ENCODE data around the gene ZNF71. TPM values are rescaled to one million over a fixed set of nuclear protein-coding genes. Genes with fewer than 3 reads are reported as not detected.
A peak's percentile ranks its signal among the peaks of the same experiment; 100 is the strongest.

Gene ZNF71
- total and polyA plus RNA-seq, 2 donors (not counting 1 experiment from before 2014, with no cell fraction given) = 6.4 to 9.3 TPM

DNA sequence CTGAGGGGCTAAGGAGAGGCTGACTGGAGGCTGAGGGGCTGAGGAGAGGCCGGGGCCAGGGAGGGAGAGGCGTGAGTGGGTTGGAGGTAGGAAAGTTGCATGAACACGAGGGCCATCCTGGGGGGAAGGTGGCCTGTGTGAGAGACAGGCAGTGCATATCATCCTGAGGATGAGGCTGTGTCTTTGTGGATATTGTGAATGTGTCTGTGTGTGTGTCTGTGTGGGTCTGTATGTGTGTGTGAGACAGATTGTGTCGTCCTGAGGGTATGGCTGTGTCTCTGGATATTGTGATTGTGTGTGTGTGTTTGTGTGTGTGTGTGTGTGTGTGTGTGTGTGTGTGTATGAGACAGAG is 422 bp downstream of the ZNF71 start:
- Histone ChIP-seq H3K4me1 (ENCODE audit: control insufficient read depth in 2 of 2, insufficient read depth in 2 of 2, low read length in 2 of 2) (peaks cover 11 to 20% of the 10 kb centered on the region in 2 donors), H3K4me2 (replicated peaks; ENCODE audit: low read depth, low read length, poor library complexity, severe bottlenecking) (peak overlapping the region; percentile 96), H3K9me3 (ENCODE audit: control extremely low read depth in 1 of 3, control insufficient read depth in 2 of 3, insufficient read depth in 1 of 3, low read length in 2 of 3) (peaks cover 0 to 13% (median under 1%) of the 10 kb centered on the region in 3 donors), H3K9ac (ENCODE audit: low read length) (peak overlapping the region; percentile 91), H4K20me1 (ENCODE audit: control insufficient read depth, insufficient read depth, low read length, poor library complexity, severe bottlenecking) (no peaks in the 10 kb centered on the region), H2AFZ (ENCODE audit: insufficient read depth, low read depth, low read length, poor library complexity, severe bottlenecking) (peak overlapping the region; percentile 100), H3K4me3 (ENCODE audit: control extremely low read depth in 1 of 5, extremely low read depth in 1 of 5, insufficient read depth in 1 of 5, low read depth in 2 of 5, low read length in 4 of 5) (peak overlapping the region; percentile 22 to 88 (median 68)), H3K36me3 (replicated peaks in 1 of 2; ENCODE audit: control extremely low read depth in 1 of 2, control insufficient read depth in 1 of 2, extremely low read depth in 1 of 2, insufficient read depth in 2 of 2, low read length in 1 of 2) (no peaks in the 10 kb centered on the region), H3K27me3 (replicated peaks in 1 of 4; ENCODE audit: control extremely low read depth in 1 of 4, control insufficient read depth in 3 of 4, insufficient read depth in 4 of 4, low read length in 3 of 4) (no peaks in the 10 kb centered on the region), H3K79me2 (ENCODE audit: control insufficient read depth, insufficient read depth, low read length) (peaks cover 43% of the 10 kb centered on the region), H3K27ac (ENCODE audit: low read length in 2 of 2) (peak overlapping the region in 1 of 2 donors; percentile 88)
- Mint-ChIP-seq H3K27ac (peak overlapping the region; percentile 90), H3K4me3 (peak overlapping the region; percentile 93), H3K4me1 (peaks cover 19% of the 10 kb centered on the region), H3K27me3 (no peaks in the 10 kb centered on the region), H3K9me3 (ENCODE audit: insufficient read depth) (peaks cover 5% of the 10 kb centered on the region)
- TF ChIP-seq EZH2 (IDR thresholded peaks at IDR 0.05; ENCODE audit: borderline replicate concordance, insufficient read depth, low read depth, low read length, poor library complexity, severe bottlenecking) = no peak
- TF ChIP-seq, protein P1, sequence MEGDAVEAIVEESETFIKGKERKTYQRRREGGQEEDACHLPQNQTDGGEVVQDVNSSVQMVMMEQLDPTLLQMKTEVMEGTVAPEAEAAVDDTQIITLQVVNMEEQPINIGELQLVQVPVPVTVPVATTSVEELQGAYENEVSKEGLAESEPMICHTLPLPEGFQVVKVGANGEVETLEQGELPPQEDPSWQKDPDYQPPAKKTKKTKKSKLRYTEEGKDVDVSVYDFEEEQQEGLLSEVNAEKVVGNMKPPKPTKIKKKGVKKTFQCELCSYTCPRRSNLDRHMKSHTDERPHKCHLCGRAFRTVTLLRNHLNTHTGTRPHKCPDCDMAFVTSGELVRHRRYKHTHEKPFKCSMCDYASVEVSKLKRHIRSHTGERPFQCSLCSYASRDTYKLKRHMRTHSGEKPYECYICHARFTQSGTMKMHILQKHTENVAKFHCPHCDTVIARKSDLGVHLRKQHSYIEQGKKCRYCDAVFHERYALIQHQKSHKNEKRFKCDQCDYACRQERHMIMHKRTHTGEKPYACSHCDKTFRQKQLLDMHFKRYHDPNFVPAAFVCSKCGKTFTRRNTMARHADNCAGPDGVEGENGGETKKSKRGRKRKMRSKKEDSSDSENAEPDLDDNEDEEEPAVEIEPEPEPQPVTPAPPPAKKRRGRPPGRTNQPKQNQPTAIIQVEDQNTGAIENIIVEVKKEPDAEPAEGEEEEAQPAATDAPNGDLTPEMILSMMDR (IDR thresholded peaks at IDR 0.05) = no peak
- DNase-seq (no peak), ATAC-seq (ENCODE audit: low read depth) (peak; percentile 8)
- intact Hi-C loops (cut with micrococcal nuclease) = loop anchor here (1.0 to 10.0 kb wide), 3 partner anchors 28 to 191 kb away; partner anchors contain the start of genes ZNF470 and ZNF583
- POLR2A ChIA-PET = interaction anchor here (0.6 to 1.2 kb wide), 5 partner anchors 57 to 1019 kb away, joined by 3 to 19 read pairs (median 5); partner anchors contain the start of genes ZFP28, ZNF134 and ZNF582
- CTCF ChIA-PET = no interaction called here
- WGBS (ENCODE audit: insufficient coverage) = 0% methylated on average over 4 of the region's 4 CpGs

DNA sequence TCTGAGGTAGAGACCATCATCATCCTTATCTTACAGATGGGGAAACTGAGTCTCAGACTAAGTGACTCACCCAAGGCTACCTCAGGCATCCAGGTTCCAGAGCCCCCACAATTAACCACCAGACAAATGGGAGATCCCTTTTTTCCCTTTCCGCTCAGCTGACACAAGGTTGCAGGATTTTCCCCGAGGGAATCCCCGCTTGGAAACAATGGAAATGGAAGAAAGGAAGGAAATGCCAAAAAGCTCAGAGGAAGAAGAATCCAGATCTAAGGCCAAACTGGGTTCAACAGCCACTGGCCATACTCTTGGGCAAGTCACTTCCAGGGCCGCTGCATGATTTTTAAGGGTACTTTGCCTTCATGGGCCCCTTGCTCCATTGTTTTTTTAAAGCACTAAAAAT is 1.6 kb downstream of the ZNF71 start:
- no peak overlapping the region for H3K27ac ChIP-seq (ENCODE audit: low read length in 2 of 2)
- intact Hi-C loops (cut with micrococcal nuclease) = loop anchor here (10.0 kb wide), 1 partner anchor 52 kb away; no protein-coding TSS in a partner anchor
- no peaks in the 10 kb centered on the region for H3K27me3 ChIP-seq (replicated peaks in 1 of 4; ENCODE audit: control extremely low read depth in 1 of 4, control insufficient read depth in 3 of 4, insufficient read depth in 4 of 4, low read length in 3 of 4)
- H3K9me3 ChIP-seq (ENCODE audit: control extremely low read depth in 1 of 3, control insufficient read depth in 2 of 3, insufficient read depth in 1 of 3, low read length in 2 of 3) = peaks cover 0 to 18% (median 2%) of the 10 kb centered on the region in 3 donors
- no peak overlapping the region for H3K9ac ChIP-seq (ENCODE audit: low read length)
- no peak for TF ChIP-seq EZH2 (IDR thresholded peaks at IDR 0.05; ENCODE audit: borderline replicate concordance, insufficient read depth, low read depth, low read length, poor library complexity, severe bottlenecking)
- TF ChIP-seq, protein P1 (IDR thresholded peaks at IDR 0.05) = no peak
- no peak for ATAC-seq (ENCODE audit: low read depth)
- Mint-ChIP-seq H3K27me3 (no peaks in the 10 kb centered on the region), H3K27ac (no peak overlapping the region), H3K4me1 (peaks cover 19% of the 10 kb centered on the region), H3K4me3 (peak overlapping the region; percentile 93), H3K9me3 (ENCODE audit: insufficient read depth) (peaks cover 2% of the 10 kb centered on the region)
- no peak overlapping the region for H3K4me3 ChIP-seq (ENCODE audit: control extremely low read depth in 1 of 5, extremely low read depth in 1 of 5, insufficient read depth in 1 of 5, low read depth in 2 of 5, low read length in 4 of 5)
- DNase-seq = no peak
- peaks cover 11 to 20% of the 10 kb centered on the region in 2 donors for H3K4me1 ChIP-seq (ENCODE audit: control insufficient read depth in 2 of 2, insufficient read depth in 2 of 2, low read length in 2 of 2)
- peaks cover 54% of the 10 kb centered on the region for H3K79me2 ChIP-seq (ENCODE audit: control insufficient read depth, insufficient read depth, low read length)
- H3K36me3 ChIP-seq (replicated peaks in 1 of 2; ENCODE audit: control extremely low read depth in 1 of 2, control insufficient read depth in 1 of 2, extremely low read depth in 1 of 2, insufficient read depth in 2 of 2, low read length in 1 of 2) = peaks cover 0 to 9% of the 10 kb centered on the region in 2 experiments
- ChIA-PET POLR2A (no interaction called here), CTCF (no interaction called here)
- no peak overlapping the region for H3K4me2 ChIP-seq (replicated peaks; ENCODE audit: low read depth, low read length, poor library complexity, severe bottlenecking)
- H2AFZ ChIP-seq (ENCODE audit: insufficient read depth, low read depth, low read length, poor library complexity, severe bottlenecking) = no peak overlapping the region
- H4K20me1 ChIP-seq (ENCODE audit: control insufficient read depth, insufficient read depth, low read length, poor library complexity, severe bottlenecking) = no peaks in the 10 kb centered on the region
- WGBS (ENCODE audit: insufficient coverage) = 67% methylated on average over 3 of the region's 4 CpGs

Data from B cell (primary cell).